HG03175 (cell line): ENCODE results near the gene PCP4.

ENCODE experiments used
- ATAC-seq: cut with Tn5 transposase; IDR thresholded peaks from one replicate; pipeline ENCODE4 v1.9.1; 2021; ENCODE audit warnings: mild to moderate bottlenecking, moderate library complexity; ENCODE audit not compliant: unreplicated experiment

Gene PCP4

DNA sequence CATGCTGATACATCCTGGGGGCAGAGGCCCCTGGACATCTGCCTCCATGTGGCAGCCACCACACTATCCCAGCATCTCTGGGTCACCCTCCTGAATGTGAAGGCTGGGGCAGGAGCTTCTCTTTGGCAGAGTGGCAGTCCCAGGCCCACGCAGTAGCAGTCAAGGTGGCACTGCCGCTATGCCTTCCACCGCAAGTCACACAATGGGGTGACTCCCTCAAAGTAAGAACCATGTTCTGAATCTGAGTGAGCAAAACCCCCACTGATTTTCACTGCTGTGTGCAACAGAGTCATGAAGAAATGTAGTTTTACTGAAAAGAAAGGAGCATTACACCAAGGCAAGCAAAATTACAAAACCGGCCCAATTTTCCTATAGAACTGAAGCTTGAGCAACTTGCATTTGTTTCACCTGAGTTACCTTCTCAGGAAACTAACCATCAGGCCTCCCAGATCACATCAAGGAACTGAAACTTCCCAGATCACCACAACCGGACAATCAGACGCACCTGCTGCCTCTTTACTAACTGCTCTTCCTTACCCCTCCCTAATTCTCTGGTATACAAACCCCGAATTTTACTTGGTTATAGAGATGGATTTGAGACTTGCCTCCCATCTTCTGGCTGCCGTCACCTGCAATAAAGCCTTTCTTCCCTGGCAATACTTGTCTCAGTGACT is 102.6 kb downstream of the PCP4 start:
- no peak for ATAC-seq

GRCh38 chr21:39971956-39972355 is 104.7 kb downstream of the PCP4 start:
- ATAC-seq, result no peak

GRCh38 chr21:39972471-39972870 is 105.2 kb downstream of the PCP4 start:
- no peak for ATAC-seq

GRCh38 chr21:39972976-39973770 is 105.9 kb downstream of the PCP4 start:
- ATAC-seq, result no peak

- no peak for ATAC-seq
These were observed 109.6 kb downstream of the PCP4 start for GRCh38 chr21:39976800-39977199.
